Stimulated activated CD8-positive, alpha-beta memory T cell treated with anti-CD3 and anti-CD28 coated beads, Interleukin-4, amount 100 ng/mL, for 24 hours (primary cell): ENCODE data around the gene NAALADL2.
"Not testable (repeated sequence)": the region's sequence is repeated elsewhere in the genome, so short reads cannot be mapped to it uniquely, and the experiment has no call there.

Experiments used
- DNase-seq: peaks from one replicate; pipeline ENCODE4 v3.0.0-alpha.2; 2020; ENCODE audit warnings: low read depth

The NAALADL2 gene

GRCh38 chr3:175593331-175593730, 734.2 kb downstream of the NAALADL2 start:
- no peak for DNase-seq

GRCh38 chr3:175598740-175599139, 739.6 kb downstream of the NAALADL2 start:
- no peak for DNase-seq

- no peak for DNase-seq
These were observed 742.4 kb downstream of the NAALADL2 start for GRCh38 chr3:175601521-175601920.

GRCh38 chr3:175605851-175606250, 746.7 kb downstream of the NAALADL2 start:
- no peak for DNase-seq

GRCh38 chr3:175606650-175607318, 747.6 kb downstream of the NAALADL2 start:
- DNase-seq, result no peak

DNA sequence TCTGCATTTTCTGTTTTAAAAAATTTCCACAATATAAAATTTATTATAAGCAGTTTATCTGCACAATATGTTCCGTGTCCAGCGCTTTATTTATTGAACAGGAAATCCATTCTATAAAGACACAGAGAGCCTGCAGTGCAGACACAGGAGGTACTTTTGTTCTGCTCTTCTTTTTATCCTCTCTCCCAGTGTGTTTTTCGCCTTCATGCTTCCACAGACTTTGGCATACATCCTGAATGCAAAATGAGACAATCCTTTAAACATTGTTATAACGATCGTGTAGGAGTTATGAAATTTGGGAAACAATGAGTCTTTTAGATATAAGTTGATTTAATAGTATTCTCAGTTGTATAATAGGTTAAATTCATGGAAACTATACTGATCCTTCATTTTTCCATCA, 749.2 kb downstream of the NAALADL2 start:
- no peak for DNase-seq

DNA sequence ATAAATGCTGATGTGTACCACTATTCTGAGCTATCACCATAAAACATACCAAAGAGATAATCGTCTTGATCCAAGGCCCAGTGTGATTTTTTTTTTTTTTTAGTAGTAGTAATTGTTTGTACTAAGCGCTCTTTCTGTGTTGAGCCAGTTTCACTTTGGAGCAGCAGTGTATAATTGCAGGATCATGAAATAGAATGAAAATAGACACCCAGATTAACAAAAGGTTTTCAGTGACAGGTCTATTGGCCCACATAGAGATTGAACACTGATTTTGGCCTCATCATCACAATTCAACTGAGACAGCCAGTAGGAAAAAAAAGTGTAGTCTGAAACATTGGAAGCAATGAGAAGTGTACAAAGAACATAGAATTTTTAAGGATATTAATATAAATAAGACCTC, 749.8 kb downstream of the NAALADL2 start:
- no peak for DNase-seq

DNA sequence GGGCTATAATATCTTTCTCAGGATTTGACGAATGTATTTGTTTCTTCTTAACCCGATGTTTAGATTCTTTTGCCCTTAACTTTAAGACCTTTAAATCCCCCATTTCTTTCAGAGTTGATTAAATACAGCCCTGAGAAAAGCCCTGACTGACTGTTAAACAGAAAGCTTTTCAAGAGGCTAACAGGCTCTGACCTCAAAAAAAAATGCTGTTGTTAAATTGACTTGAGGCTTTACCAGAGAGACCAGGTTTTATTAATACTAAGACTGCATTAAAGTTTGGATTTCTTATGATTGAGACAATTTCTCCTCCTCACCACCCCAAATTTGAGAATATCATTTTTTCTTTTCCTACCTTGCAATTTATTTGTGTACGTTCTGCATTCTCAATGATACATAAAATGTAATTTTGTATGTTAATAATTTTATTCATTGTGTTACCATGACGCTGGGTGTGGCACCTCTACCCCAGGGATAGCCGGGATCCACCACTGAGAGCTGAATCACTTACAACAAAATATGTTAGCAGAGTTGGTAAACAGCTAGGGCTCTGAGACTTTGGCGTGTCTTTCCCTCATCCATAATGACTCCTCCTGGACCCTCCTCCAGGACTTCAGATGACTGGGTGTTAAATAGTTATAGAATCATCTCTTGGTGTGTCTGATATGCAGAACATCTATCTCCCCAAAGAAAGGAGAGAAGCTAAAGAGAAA, 753.5 kb downstream of the NAALADL2 start:
- DNase-seq, result no peak

DNA sequence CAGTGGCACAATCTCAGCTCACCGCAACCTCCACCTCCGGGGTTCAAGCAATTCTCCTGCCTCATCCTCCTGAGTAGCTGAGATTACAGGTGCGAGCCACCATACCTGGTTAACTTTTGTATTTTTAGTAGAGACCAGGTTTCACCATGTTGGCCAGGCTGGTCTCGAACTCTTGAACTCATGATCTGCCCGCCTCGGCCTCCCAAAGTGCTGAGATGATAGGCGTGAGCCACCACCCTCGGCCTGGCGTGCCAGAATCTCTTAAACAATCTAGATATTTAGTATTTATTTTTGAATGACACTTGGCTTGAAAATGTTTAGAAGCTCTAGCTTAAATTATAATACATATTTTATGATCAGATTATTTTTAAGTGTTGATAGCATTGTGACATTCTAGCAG, 755.0 kb downstream of the NAALADL2 start:
- not testable (repeated sequence) for DNase-seq

DNA sequence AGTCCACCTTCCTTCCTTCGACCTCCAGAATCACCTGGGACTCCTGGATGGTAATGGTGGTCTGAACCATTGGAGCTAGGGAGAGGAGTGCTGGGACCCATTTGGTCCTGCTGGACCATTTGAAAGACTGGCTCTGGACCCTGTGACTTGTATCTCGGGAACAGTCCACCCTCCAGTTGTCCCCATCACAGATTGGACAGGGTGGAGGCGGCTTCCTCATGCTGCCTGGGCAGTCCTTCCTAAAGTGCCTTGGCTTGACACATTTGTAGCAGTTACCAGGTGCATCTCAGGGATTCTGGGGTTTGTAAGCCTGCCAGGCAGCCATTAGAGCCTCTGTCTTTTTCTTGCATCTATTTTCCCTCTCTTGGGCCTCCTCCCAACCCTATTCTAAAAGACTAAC, 758.1 kb downstream of the NAALADL2 start:
- no peak for DNase-seq

DNA sequence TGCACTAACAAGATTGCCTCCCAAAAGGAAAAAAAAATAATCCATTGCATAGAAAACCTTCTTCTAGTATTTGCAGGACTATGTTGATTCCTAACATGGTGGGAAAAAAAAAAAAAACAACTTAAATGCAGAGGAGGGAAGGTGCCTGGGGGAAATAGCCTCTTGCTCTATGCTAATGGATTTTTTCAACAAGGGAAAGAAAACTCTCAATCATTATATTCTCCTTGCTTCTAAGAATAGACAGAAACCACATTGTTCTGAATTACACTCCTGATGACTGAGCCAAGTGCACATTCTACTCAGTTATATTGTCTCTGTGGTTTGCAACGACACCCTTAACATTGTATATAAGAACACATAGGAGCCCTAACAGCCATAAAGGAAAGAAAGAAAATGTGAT, 760.2 kb downstream of the NAALADL2 start:
- no peak for DNase-seq

- no peak for DNase-seq
These were observed 761.0 kb downstream of the NAALADL2 start for GRCh38 chr3:175620093-175620492.

- no peak for DNase-seq
These were observed 761.4 kb downstream of the NAALADL2 start for GRCh38 chr3:175620532-175620931.

GRCh38 chr3:175640958-175641357, 781.8 kb downstream of the NAALADL2 start:
- DNase-seq, result no peak

- no peak for DNase-seq
These were observed 787.7 kb downstream of the NAALADL2 start for GRCh38 chr3:175646865-175647264.

GRCh38 chr3:175648899-175649298, 789.8 kb downstream of the NAALADL2 start:
- DNase-seq, result no peak

GRCh38 chr3:175651716-175652115, 792.6 kb downstream of the NAALADL2 start:
- no peak for DNase-seq

DNA sequence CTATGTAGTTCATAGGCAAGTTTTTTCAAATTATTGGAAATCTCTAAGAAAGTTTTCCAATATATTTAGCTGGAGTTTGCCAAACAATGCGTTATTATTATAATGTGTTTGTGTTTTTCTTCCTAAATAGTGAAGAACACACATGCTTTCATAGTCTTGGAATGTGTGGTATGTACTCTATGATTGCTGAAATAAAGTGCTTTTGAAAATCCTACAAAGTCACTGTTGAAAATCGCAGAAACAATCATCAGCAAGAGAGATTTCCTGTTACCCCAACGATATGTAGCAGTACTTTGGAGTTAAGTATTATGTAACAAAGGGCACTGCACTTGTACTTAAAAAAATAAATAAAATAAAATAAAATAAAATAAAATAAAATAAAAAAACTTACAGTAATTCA, 796.2 kb downstream of the NAALADL2 start:
- no peak for DNase-seq

DNA sequence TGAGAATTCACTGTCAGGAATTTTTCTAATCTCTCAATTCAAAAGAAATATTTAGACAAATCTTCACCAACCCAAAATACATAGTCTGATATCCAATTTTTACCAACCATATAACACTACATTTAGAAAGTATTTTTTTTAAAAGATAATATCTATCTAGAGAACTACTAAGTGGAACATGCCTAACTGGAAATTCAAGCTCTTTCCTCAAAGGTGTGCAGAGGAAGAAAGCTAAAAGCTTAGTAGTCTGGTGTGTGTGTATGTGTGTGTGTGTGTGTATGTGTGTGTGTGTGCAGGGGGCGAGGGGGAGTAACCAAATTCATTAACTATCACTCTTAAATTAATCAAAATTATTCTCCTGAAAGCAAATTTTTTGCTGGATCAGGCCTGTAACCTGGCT, 797.3 kb downstream of the NAALADL2 start:
- no peak for DNase-seq

GRCh38 chr3:175659670-175660350, 800.7 kb downstream of the NAALADL2 start:
- DNase-seq, result no peak

DNA sequence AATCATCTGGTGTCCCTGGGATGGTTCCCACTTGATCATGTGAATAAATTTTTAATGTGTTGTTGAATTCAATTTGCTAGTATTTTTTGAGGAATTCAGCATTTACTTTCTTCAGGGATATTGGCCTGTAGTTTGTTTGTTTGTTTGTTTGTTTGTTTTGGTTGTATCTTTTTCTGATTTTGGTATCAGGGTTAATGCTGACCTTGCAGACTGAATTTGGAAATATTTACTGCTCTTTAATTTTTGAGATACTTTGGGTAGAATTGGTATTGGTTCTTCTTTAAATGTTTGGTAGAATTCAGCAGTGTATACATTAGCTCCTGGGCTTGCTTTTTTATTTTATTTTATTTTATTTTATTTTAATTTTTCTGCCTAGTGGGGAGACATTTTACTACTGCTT, 803.7 kb downstream of the NAALADL2 start:
- no peak for DNase-seq

DNA sequence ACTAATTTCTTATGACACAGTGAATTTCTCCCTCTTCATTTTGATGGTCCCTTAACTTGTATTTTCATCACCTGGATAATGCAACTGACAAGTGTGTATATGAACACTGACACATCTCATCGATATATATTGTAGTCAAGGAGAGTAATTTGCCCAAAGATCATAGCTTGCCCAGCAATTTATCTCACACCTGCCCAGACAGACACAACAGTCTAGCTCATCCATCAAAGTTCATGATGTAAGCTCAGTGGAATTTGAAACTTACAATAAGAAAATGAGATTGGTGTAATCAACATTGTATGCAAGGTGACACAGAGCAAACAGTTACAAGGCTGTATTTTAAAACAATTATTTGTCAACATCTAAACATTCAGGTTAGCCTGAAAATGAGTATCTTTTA, 805.8 kb downstream of the NAALADL2 start:
- no peak for DNase-seq

DNA sequence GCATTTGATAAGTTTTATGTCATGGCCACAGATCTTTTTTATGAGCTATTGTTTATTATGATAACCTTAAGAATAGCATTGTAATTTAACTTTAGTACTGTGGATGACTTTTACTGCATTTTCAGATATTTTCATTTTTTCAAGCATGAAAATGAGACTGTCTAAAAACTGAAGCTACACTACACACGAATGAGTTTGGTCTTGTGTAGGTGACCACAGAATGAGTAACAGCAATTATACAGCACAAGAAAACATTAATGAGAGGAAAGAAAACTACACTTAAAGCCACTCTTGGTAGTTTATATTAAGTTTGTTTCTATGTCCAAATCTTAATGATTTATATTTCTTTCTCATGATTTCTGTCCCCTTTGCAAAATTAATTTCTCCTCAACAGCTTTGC, 809.2 kb downstream of the NAALADL2 start:
- no peak for DNase-seq
